Esophagus squamous epithelium (tissue), 4 donors: ENCODE data around the gene KCNE2.

Experiments used
- CTCF ChIP-seq, 6 experiments: fragments of 450-650 bp in 4 of 6; fragments of 200-600 bp in 2 of 6; sonication (generic) in 2 of 6; IDR thresholded peaks; one replicate each; pipeline ENCODE4 v1.5.1; 2016 to 2019; ENCODE audit warnings: antibody characterized with exemption in 6 of 6, mild to moderate bottlenecking in 4 of 6, moderate library complexity in 4 of 6
- POLR2A ChIP-seq, 4 donors: fragments of 450-650 bp; IDR thresholded peaks; one replicate each; pipeline ENCODE4 v1.6.1; 2017; ENCODE audit warnings: antibody characterized with exemption in 4 of 4, mild to moderate bottlenecking in 4 of 4, moderate library complexity in 3 of 4

GRCh38 chr21:34336756-34337391 is 26.9 kb upstream of the KCNE2 start:
- TF ChIP-seq CTCF (IDR thresholded peaks at IDR 0.05) = no peak
- no peak for TF ChIP-seq POLR2A (IDR thresholded peaks at IDR 0.05)
